CD8-positive, alpha-beta memory T cell (primary cell): ENCODE data around the gene MDH2. TPM values are rescaled to one million over a fixed set of nuclear protein-coding genes. Genes with fewer than 3 reads are reported as not detected.

ENCODE experiments used
- CTCF ChIA-PET: fragments of 350-600 bp; sonication (Branson Sonifier 250); formaldehyde crosslinking; loops from one replicate; lab custom pipeline; 2021; ENCODE audit warnings: antibody characterized with exemption; lab: Charles Lee
- POLR2A ChIA-PET: fragments of 350-600 bp; sonication (Branson Sonifier 250); formaldehyde crosslinking; loops from one replicate; lab custom pipeline; 2021; ENCODE audit warnings: antibody characterized with exemption; lab: Charles Lee
- DNase-seq, 5 donors: peaks; one replicate each; pipeline versions ENCODE4 v3.0.0 to v3.0.0-alpha.2; 2020 to 2022; ENCODE audit warnings: mixed read lengths in 1 of 5
- H3K27ac ChIP-seq: one replicate; pipeline ENCODE4 v1.7.0; 2013; ENCODE audit warnings: low read depth, mild to moderate bottlenecking, low read length, moderate library complexity
- H3K27me3 ChIP-seq: 2 replicates; pipeline ENCODE4 v1.7.0; 2013; ENCODE audit warnings: low read length, mild to moderate bottlenecking; ENCODE audit not compliant: insufficient read depth, poor library complexity, severe bottlenecking
- H3K36me3 ChIP-seq: 2 replicates; pipeline ENCODE4 v1.7.0; 2013; ENCODE audit warnings: mild to moderate bottlenecking, low read length, moderate library complexity; ENCODE audit not compliant: insufficient read depth
- H3K4me1 ChIP-seq: 2 replicates; pipeline ENCODE4 v1.7.0; 2013; ENCODE audit warnings: mild to moderate bottlenecking, low read length, moderate library complexity; ENCODE audit not compliant: insufficient read depth
- H3K4me3 ChIP-seq: 2 replicates; pipeline ENCODE4 v1.7.0; 2013; ENCODE audit warnings: mild to moderate bottlenecking, low read length
- H3K9me3 ChIP-seq: 2 replicates; pipeline ENCODE4 v1.7.0; 2013; ENCODE audit warnings: mild to moderate bottlenecking, low read length
- H3K27ac Mint-ChIP-seq, 8 donors: one replicate each; pipeline ENCODE4 v1.8.0; 2020 to 2021; ENCODE audit warnings: mixed read lengths in 8 of 8, mild to moderate bottlenecking in 6 of 8, inconsistent platforms in 3 of 8, moderate library complexity in 3 of 8
- H3K27me3 Mint-ChIP-seq, 2 donors: one replicate each; pipeline ENCODE4 v1.8.0; 2020 to 2021; ENCODE audit warnings: mixed read lengths in 2 of 2, mild to moderate bottlenecking in 1 of 2, moderate library complexity in 1 of 2
- H3K36me3 Mint-ChIP-seq, 3 donors: one replicate each; pipeline ENCODE4 v1.8.0; 2020 to 2021; ENCODE audit warnings: mixed read lengths in 3 of 3, inconsistent platforms in 1 of 3, mild to moderate bottlenecking in 1 of 3
- H3K4me1 Mint-ChIP-seq, 3 donors: one replicate each; pipeline ENCODE4 v1.8.0; 2020 to 2021; ENCODE audit warnings: mixed read lengths in 3 of 3, inconsistent platforms in 1 of 3, mild to moderate bottlenecking in 1 of 3
- H3K4me3 Mint-ChIP-seq, 7 donors: one replicate each; pipeline ENCODE4 v1.8.0; 2020 to 2021; ENCODE audit warnings: mixed read lengths in 7 of 7, mild to moderate bottlenecking in 6 of 7, moderate library complexity in 4 of 7, inconsistent platforms in 2 of 7
- H3K9me3 Mint-ChIP-seq, 5 donors: one replicate each; pipeline ENCODE4 v1.8.0; 2020 to 2022; ENCODE audit warnings: mixed read lengths in 5 of 5, mild to moderate bottlenecking in 3 of 5, moderate library complexity in 2 of 5, inconsistent platforms in 1 of 5
- polyA plus RNA-seq: library from polyadenylated mRNA; unstranded; fragments of 300-500 nt; fragmentation: Illumina TruSeq; gene quantifications from one replicate; pipeline ENCODE4 v1.2.3, GENCODE V29; 2021
- total RNA-seq, 2 experiments: library from RNA; stranded (reverse); gene quantifications; one replicate each; pipeline ENCODE4 v1.2.3, GENCODE V29; 2021

The MDH2 gene
- total and polyA plus RNA-seq, 3 experiments from 2014 or later: 171 to 282 (median 272) TPM

DNA sequence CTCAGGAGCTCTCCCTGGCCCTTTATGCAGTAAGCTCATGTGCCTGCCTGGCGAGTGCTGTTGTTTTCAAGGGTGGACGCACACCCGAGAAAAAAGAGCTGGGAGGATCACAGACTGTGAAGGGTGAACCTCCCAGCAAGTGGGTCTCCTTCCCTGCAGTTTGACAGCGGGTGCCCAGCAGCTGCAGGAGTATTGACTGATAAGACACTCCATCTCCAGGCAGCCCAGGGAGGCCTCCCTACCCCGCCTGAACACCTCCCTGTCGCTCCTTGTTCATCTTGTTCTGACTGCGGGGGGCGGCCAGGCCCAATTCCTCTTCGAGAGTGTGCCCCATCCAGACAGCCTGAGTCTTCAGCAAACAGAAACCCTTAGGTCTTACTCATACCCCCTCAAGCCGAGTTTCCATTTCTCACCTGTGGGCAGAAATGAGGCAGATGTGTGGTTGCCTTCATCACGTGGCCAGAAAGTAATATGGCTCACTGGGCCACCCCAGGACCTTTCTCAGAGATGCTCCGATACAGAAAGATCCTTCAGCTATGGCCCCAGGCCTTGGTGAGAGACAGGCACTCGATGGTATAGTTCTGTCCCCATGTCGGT is 17.2 kb downstream of the MDH2 start:
- Histone ChIP-seq H3K4me1 (no peaks in the 10 kb centered on the region), H3K27ac (no peak overlapping the region), H3K36me3 (peaks cover 37% of the 10 kb centered on the region), H3K4me3 (no peak overlapping the region), H3K27me3 (no peaks in the 10 kb centered on the region), H3K9me3 (no peaks in the 10 kb centered on the region)
- DNase-seq: no peak
- Mint-ChIP-seq H3K9me3 (no peaks in the 10 kb centered on the region), H3K27me3 (no peaks in the 10 kb centered on the region), H3K4me1 (no peaks in the 10 kb centered on the region), H3K27ac (peak overlapping the region in 1 of 8 donors; percentile 43), H3K36me3 (peaks cover 8 to 74% (median 28%) of the 10 kb centered on the region in 3 donors), H3K4me3 (no peak overlapping the region)
- ChIA-PET POLR2A (no interaction called here), CTCF (no interaction called here)

DNA sequence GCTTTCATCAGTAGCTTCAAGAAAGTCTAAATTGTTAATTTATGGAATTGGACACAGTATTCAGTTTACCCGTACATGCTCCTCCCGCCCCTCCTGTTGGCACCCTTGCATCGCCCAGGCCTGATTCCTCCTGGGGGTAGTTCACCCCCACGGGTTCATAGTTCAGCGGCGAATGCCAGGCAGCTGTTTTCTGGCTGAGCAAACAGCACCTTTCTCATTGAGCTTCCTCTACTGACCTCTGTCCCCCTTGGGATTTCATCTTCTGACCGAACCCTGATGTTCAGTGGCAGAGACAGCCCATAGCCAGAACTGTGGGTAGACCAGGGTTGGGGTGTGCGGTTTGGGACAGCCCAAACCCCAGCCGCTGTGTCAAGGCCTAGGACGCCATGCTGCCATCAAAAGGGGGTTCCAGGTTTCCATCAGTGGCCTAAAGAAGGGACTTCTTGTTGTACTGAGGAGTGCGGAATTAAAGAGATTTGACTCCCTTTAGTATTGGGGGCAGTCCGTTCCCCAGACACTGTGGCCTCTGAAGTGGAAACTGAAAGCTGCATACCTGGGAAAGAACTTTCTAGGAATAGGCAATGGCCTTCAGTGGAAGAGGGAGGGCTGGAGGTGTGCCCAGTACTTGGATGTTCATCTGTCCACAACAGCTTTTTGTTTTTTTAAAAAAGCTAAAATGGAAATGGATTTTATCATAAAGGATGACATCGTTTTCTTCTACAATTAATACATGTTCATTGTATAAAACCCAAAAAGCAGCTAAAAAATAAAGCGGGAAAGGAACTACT is 19.0 kb downstream of the MDH2 start:
- peaks cover 7 to 56% (median 23%) of the 10 kb centered on the region in 3 donors for H3K36me3 Mint-ChIP-seq
- H3K9me3 ChIP-seq: no peaks in the 10 kb centered on the region
- POLR2A ChIA-PET: no interaction called here
- no peaks in the 10 kb centered on the region for H3K9me3 Mint-ChIP-seq
- DNase-seq: no peak
- H3K27ac Mint-ChIP-seq: peak overlapping the region in 2 of 8 donors; percentile 6 to 73
- no peaks in the 10 kb centered on the region for H3K27me3 ChIP-seq
- CTCF ChIA-PET: no interaction called here
- H3K4me3 Mint-ChIP-seq: no peak overlapping the region
- no peak overlapping the region for H3K4me3 ChIP-seq
- H3K4me1 Mint-ChIP-seq: no peaks in the 10 kb centered on the region
- H3K27ac ChIP-seq: no peak overlapping the region
- H3K27me3 Mint-ChIP-seq: no peaks in the 10 kb centered on the region
- H3K4me1 ChIP-seq: no peaks in the 10 kb centered on the region
- peaks cover 24% of the 10 kb centered on the region for H3K36me3 ChIP-seq

DNA sequence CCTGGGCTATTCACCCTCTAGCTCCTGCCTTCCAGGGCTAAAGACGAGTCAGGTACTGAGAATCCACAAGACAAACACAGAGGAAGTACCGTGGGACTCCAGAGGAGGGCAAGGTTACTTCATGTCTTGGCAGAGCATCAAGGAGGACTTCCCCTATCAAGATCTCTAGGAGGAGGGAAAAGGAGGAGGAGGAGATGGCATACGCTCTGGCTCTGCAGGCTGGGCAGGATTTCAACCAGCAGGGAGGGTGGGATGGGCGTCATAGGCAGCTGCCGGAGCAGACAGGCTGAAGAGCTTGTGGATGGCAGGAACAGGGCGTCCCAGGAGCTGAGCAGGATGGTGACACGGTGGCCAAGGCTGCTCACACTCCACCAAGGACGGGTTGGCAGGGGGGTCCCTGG is 21.3 kb downstream of the MDH2 start:
- Mint-ChIP-seq H3K27me3 (no peaks in the 10 kb centered on the region), H3K9me3 (peaks cover 0 to 2% (median 0%) of the 10 kb centered on the region in 5 donors), H3K4me3 (no peak overlapping the region), H3K36me3 (peaks cover 0 to 34% (median 15%) of the 10 kb centered on the region in 3 donors), H3K4me1 (no peaks in the 10 kb centered on the region), H3K27ac (peak overlapping the region in 1 of 8 donors; percentile 83)
- Histone ChIP-seq H3K27me3 (no peaks in the 10 kb centered on the region), H3K4me1 (no peaks in the 10 kb centered on the region), H3K9me3 (no peaks in the 10 kb centered on the region), H3K36me3 (peaks cover 12% of the 10 kb centered on the region), H3K27ac (no peak overlapping the region), H3K4me3 (no peak overlapping the region)
- no peak for DNase-seq
- CTCF ChIA-PET: no interaction called here
- POLR2A ChIA-PET: no interaction called here

DNA sequence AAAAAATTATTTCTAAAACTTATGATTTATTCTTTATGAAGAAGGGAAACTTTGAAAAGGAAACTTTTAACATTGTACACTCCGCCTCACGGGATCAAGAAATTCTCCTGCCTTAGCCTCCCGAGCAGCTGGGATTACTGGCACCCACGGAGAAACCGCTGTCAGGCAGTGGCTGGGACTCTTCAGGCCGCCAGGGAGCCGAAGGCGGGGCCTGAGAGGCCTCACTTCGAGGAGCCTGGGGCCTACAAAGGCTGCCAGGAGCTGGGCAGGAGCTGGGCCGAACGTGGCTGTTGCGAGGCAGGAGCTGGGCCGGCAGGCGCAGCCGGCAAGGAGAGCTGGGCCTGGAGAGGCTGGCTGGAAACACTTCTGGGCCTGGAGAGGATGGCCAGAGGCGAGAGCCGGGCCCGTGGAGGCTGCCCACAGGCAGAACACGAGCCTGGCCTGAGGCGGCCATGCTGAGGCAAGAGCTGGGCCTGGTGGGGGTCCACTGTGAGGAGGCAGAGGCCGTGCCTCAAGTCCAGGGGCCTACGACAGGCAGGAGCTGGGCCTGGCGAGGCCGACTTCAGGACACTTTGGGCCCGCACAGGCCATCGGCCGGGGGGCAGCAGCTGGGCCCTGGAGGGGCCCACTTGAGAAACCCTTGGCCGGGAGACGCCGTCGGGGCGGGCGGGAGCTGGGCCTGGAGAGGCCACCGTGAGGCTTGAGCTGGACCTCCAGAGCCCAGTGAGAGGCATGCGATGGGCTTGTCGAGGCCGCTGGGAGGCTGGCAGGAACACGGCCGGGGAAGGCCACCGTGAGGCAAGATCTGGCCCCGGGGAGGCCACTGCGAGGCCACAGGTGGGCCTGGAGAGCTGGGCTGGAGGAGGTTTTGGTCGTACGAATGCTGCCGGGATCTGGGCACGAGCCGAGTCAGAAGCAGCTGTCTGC is 23.7 kb downstream of the MDH2 start:
- H3K4me1 ChIP-seq: no peaks in the 10 kb centered on the region
- H3K27ac ChIP-seq: no peak overlapping the region
- DNase-seq: no peak
- H3K9me3 Mint-ChIP-seq: peaks cover 0 to 2% (median 0%) of the 10 kb centered on the region in 5 donors
- no peak overlapping the region for H3K27ac Mint-ChIP-seq
- H3K4me1 Mint-ChIP-seq: no peaks in the 10 kb centered on the region
- H3K4me3 Mint-ChIP-seq: no peak overlapping the region
- no peaks in the 10 kb centered on the region for H3K36me3 ChIP-seq
- ChIA-PET CTCF (interaction anchor here (1.0 kb wide), 1 partner anchor 21 kb away, joined by 3 read pairs; no protein-coding TSS in a partner anchor), POLR2A (no interaction called here)
- H3K27me3 Mint-ChIP-seq: peaks cover 0 to 1% of the 10 kb centered on the region in 2 donors
- no peaks in the 10 kb centered on the region for H3K27me3 ChIP-seq
- H3K36me3 Mint-ChIP-seq: peaks cover 0 to 10% (median 3%) of the 10 kb centered on the region in 3 donors
- H3K4me3 ChIP-seq: no peak overlapping the region
- no peaks in the 10 kb centered on the region for H3K9me3 ChIP-seq

DNA sequence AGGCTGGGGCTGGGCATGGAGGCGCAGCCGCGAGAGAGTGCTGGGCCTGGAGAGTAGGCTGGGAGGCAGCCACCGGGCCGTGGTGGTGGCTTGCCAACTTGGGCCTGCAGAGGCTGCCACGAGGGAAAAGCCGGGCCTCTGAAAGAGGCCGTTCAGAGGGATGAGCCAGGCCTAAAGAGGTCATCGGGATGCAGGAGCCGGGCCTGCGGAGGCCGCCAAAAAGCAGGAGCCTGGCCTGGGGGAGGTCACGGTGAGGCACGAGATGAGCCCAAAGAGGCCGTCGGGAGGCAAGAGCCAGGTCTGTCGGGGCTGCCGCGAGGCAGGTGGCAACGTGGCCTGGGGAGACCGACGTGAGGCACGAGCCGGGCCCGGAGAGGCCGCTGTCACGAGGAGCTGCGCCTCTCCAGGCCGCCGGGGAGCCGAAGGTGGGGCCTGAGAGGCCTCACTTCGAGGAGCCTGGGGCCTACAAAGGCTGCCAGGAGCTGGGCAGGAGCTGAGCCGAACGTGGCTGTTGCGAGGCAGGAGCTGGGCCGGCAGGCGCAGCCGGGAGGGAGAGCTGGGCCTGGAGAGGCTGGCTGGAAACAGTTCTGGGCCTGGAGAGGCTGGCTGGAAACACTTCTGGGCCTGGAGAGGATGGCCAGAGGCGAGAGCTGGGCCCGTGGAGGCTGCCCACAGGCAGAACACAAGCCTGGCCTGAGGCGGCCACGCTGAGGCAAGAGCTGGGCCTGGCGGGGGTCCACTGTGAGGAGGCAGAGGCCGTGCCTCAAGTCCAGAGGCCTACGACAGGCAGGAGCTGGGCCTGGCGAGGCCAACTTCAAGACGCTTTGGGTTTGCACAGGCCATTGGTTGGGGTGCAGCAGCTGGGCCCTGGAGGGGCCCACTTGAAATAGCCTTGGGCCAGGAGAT is 24.6 kb downstream of the MDH2 start:
- Mint-ChIP-seq H3K27ac (no peak overlapping the region), H3K27me3 (peaks cover 0 to 1% of the 10 kb centered on the region in 2 donors), H3K4me3 (no peak overlapping the region), H3K36me3 (peaks cover 0 to 3% (median 0%) of the 10 kb centered on the region in 3 donors), H3K9me3 (peaks cover 0 to 2% (median 0%) of the 10 kb centered on the region in 5 donors), H3K4me1 (peaks cover 4 to 7% (median 4%) of the 10 kb centered on the region in 3 donors)
- CTCF ChIA-PET: no interaction called here
- Histone ChIP-seq H3K27me3 (no peaks in the 10 kb centered on the region), H3K27ac (no peak overlapping the region), H3K4me1 (no peaks in the 10 kb centered on the region), H3K9me3 (no peaks in the 10 kb centered on the region), H3K36me3 (no peaks in the 10 kb centered on the region), H3K4me3 (no peak overlapping the region)
- POLR2A ChIA-PET: interaction anchor here (0.6 kb wide), 1 partner anchor 345 kb away, joined by 6 read pairs; no protein-coding TSS in a partner anchor
- DNase-seq: no peak

DNA sequence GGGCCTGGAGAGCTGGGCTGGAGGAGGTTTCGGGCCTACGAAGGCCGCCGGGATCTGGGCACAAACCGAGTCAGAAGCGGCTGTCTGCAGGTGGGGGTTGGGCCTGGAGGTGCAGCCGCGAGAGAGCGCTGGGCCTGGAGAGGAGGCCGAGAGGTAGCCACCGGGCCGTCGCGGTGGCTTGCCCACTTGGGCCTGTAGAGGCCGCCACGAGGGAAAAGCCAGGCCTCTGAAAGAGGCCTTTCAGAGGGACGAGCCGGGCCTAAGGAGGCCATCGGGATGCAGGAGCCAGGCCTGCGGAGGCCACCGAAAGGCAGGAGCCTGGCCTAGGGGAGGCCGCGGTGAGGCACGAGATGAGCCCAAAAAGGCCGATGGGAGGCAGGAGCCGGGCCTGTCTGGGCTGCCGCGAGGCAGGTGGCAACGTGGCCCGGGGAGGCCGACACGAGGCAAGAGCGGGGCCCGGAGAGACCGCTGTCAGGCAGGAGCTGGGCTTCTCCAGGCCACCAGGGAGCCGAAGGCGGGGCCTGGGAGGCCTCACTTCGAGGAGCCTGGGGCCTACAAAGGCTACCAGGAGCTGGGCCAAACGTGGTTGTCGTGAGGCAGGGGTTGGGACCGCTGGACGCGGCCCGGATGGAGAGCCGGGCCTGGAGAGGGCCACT is 25.6 kb downstream of the MDH2 start:
- no peaks in the 10 kb centered on the region for H3K4me1 ChIP-seq
- Mint-ChIP-seq H3K27me3 (peaks cover 0 to 1% of the 10 kb centered on the region in 2 donors), H3K27ac (no peak overlapping the region), H3K4me1 (peaks cover 4 to 12% (median 10%) of the 10 kb centered on the region in 3 donors), H3K4me3 (no peak overlapping the region), H3K9me3 (peaks cover 0 to 2% (median 0%) of the 10 kb centered on the region in 5 donors), H3K36me3 (no peaks in the 10 kb centered on the region)
- H3K36me3 ChIP-seq: no peaks in the 10 kb centered on the region
- DNase-seq: no peak
- H3K4me3 ChIP-seq: no peak overlapping the region
- no peak overlapping the region for H3K27ac ChIP-seq
- ChIA-PET POLR2A (no interaction called here), CTCF (no interaction called here)
- no peaks in the 10 kb centered on the region for H3K9me3 ChIP-seq
- H3K27me3 ChIP-seq: no peaks in the 10 kb centered on the region
